Uterus (tissue), 4 donors: ENCODE measurements around the gene HTT-AS. TPM values are rescaled to one million over a fixed set of nuclear protein-coding genes. Genes with fewer than 3 reads are reported as not detected.

Experiments
- DNase-seq, 2 donors: peaks; one replicate each; pipeline ENCODE4 v3.0.0-alpha.2; 2019 to 2020
- H3K27ac ChIP-seq, 2 donors: fragments of 200-600 bp; sonication (generic); 1 replicate in 1 of 2; 2 replicates in 1 of 2; pipeline ENCODE4 v1.5.1; 2016 to 2018
- H3K27me3 ChIP-seq, 2 donors: fragments of 200-600 bp; sonication (generic); one replicate each; pipeline ENCODE4 v1.5.1; 2018 to 2019; ENCODE audit warnings: control low read depth in 1 of 2
- H3K36me3 ChIP-seq, 2 donors: fragments of 200-600 bp; sonication (generic); one replicate each; pipeline ENCODE4 v1.5.1; 2019; ENCODE audit warnings: control low read depth in 1 of 2
- H3K4me1 ChIP-seq, 2 donors: fragments of 200-600 bp; sonication (generic); one replicate each; pipeline ENCODE4 v1.5.1; 2018 to 2019; ENCODE audit warnings: control low read depth in 1 of 2
- H3K4me3 ChIP-seq, 2 donors: fragments of 200-600 bp; sonication (generic); 1 replicate in 1 of 2; 2 replicates in 1 of 2; pipeline ENCODE4 v1.5.1; 2018 to 2019; ENCODE audit warnings: mild to moderate bottlenecking in 1 of 2
- H3K9me3 ChIP-seq, 2 donors: fragments of 200-600 bp; sonication (generic); one replicate each; pipeline ENCODE4 v1.5.1; 2019; ENCODE audit warnings: control low read depth in 1 of 2
- POLR2A ChIP-seq, 2 donors: fragments of 450-650 bp; IDR thresholded peaks; one replicate each; pipeline ENCODE4 v1.6.1; 2016; ENCODE audit warnings: antibody characterized with exemption in 2 of 2, mild to moderate bottlenecking in 1 of 2, moderate library complexity in 1 of 2
- intact Hi-C: fragments of 100-400 bp; cut with DNase I; formaldehyde crosslinking; loops from one replicate; pipeline ENCODE4 v1.15.1; 2023; ENCODE audit warnings: low total_unique reads
- total RNA-seq, 4 donors: library from RNA; depleted of rRNA in 3 of 4; stranded (reverse); fragments of >200 nt in 3 of 4; gene quantifications; one replicate each; pipeline versions ENCODE4 v1.1.0 to v1.2.4, GENCODE V29; 2014 to 2023
- TF ChIP-seq, protein P1 (sequence below), 4 experiments: fragments of 200-600 bp in 2 of 4; fragments of 450-650 bp in 2 of 4; sonication (generic) in 2 of 4; IDR thresholded peaks; one replicate each; pipeline ENCODE4 v1.5.1; 2016 to 2019; ENCODE audit warnings: antibody characterized with exemption in 4 of 4, mild to moderate bottlenecking in 2 of 4, moderate library complexity in 1 of 4
- donor health status: DM: yes; HTN: yes; CAD: no.

Gene HTT-AS
- total RNA-seq, 4 donors from 2014 or later: not detected

DNA sequence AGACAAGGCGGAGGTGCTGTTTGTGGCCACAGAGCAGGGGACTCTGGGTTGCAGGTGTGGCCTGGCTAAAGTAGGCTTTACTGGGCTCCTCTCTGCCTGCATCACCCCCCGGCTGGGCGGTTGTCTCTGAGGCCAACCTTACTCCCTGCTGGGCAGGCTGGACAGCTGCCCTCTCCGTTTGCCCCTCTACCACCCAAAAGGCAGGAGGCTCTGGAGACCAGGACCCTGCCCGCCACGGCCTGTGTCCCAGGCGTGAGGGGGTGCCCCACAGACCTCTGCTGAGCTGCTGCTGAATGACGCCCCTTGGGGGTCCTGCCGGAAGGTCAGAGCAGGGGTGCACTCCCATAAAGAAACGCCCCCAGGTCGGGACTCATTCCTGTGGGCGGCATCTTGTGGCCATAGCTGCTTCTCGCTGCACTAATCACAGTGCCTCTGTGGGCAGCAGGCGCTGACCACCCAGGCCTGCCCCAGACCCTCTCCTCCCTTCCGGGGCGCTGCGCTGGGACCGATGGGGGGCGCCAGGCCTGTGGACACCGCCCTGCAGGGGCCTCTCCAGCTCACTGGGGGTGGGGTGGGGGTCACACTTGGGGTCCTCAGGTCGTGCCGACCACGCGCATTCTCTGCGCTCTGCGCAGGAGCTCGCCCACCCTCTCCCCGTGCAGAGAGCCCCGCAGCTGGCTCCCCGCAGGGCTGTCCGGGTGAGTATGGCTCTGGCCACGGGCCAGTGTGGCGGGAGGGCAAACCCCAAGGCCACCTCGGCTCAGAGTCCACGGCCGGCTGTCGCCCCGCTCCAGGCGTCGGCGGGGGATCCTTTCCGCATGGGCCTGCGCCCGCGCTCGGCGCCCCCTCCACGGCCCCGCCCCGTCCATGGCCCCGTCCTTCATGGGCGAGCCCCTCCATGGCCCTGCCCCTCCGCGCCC is 920 bp downstream of the HTT-AS start:
- no peak for DNase-seq
- Histone ChIP-seq H3K27me3 (no peaks in the 10 kb centered on the region), H3K36me3 (no peaks in the 10 kb centered on the region)

DNA sequence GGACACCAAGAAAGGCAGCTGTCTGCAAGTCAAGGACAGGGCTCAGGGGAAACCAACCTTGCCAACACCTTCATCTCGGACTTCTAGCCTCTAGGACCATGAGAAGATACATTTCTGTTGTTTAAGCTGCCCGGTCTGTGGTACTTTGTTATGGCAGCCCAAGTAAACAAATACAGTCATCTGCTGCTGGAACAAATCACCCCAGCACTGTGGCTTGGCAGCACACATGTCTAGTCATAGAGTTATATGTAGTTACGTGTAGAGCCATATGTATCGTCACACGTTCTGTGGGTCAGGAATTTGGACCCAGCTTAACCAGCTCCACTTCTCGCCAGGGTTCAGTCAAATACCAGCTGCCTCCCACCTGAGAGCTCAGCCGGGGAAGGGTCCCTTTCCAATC is 2.5 kb downstream of the HTT-AS start:
- DNase-seq: no peak
- intact Hi-C loops: no loop called here
- TF ChIP-seq, protein P1, sequence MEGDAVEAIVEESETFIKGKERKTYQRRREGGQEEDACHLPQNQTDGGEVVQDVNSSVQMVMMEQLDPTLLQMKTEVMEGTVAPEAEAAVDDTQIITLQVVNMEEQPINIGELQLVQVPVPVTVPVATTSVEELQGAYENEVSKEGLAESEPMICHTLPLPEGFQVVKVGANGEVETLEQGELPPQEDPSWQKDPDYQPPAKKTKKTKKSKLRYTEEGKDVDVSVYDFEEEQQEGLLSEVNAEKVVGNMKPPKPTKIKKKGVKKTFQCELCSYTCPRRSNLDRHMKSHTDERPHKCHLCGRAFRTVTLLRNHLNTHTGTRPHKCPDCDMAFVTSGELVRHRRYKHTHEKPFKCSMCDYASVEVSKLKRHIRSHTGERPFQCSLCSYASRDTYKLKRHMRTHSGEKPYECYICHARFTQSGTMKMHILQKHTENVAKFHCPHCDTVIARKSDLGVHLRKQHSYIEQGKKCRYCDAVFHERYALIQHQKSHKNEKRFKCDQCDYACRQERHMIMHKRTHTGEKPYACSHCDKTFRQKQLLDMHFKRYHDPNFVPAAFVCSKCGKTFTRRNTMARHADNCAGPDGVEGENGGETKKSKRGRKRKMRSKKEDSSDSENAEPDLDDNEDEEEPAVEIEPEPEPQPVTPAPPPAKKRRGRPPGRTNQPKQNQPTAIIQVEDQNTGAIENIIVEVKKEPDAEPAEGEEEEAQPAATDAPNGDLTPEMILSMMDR (IDR thresholded peaks at IDR 0.05): no peak
- TF ChIP-seq POLR2A (IDR thresholded peaks at IDR 0.05): no peak
- Histone ChIP-seq H3K4me1 (peaks cover 0 to 7% of the 10 kb centered on the region in 2 donors), H3K9me3 (no peaks in the 10 kb centered on the region), H3K27me3 (no peaks in the 10 kb centered on the region), H3K36me3 (no peaks in the 10 kb centered on the region), H3K27ac (no peak overlapping the region), H3K4me3 (no peak overlapping the region)

More for the DNA sequence above, 920 bp downstream of the HTT-AS start:
- Histone ChIP-seq H3K9me3 (no peaks in the 10 kb centered on the region), H3K4me1 (peaks cover 0 to 7% of the 10 kb centered on the region in 2 donors), H3K4me3 (peak overlapping the region; percentile 50 to 94), H3K27ac (peak overlapping the region; percentile 57 to 74)
- intact Hi-C loops: no loop called here
- peak in 1 of 2 donors; percentile 39 for TF ChIP-seq POLR2A (IDR thresholded peaks at IDR 0.05)
- TF ChIP-seq, protein P1 (IDR thresholded peaks at IDR 0.05): no peak

DNA sequence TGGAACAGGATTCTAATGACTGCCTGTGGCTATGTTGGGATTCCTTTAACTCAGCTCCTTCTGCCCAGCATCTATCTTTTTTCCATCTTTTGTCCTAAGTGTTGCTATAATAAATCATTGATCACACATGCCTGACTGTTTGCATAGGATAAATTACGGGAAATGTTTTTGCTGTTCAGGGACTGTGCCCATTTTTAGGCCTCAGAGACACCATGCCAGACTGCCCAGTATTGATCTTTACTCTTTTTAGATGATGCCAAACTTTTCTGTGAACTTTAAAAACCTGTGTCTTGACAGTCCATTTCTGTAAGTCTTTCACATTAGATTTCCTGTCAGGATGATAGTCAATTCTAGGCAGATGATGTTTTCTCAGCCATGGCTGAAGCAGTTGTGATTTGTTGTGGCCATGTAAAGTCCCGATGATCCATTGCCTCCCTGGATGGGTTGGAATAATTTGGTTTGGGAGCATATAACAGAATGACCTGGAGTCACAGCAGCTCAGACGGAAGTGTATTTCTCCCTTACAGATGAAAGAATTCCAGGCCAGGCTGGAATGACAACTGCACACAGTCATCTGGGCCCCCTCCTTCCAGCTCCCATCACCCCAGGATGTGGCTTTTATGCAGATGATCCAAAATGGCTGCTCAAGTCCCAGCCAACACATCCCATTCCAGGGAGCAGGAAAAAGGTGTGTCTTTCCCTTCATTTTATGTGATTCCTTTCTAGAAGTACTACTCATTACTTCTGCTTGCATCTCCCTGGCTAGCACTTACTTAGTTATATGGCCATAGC is 3.4 kb downstream of the HTT-AS start:
- no peaks in the 10 kb centered on the region for H3K27me3 ChIP-seq
- H3K4me3 ChIP-seq: no peak overlapping the region
- H3K36me3 ChIP-seq: no peaks in the 10 kb centered on the region
- DNase-seq: no peak
- TF ChIP-seq POLR2A (IDR thresholded peaks at IDR 0.05): no peak
- TF ChIP-seq, protein P1 (IDR thresholded peaks at IDR 0.05): no peak
- H3K9me3 ChIP-seq: no peaks in the 10 kb centered on the region
- peaks cover 0 to 4% of the 10 kb centered on the region in 2 donors for H3K4me1 ChIP-seq
- intact Hi-C loops: no loop called here
- H3K27ac ChIP-seq: no peak overlapping the region

DNA sequence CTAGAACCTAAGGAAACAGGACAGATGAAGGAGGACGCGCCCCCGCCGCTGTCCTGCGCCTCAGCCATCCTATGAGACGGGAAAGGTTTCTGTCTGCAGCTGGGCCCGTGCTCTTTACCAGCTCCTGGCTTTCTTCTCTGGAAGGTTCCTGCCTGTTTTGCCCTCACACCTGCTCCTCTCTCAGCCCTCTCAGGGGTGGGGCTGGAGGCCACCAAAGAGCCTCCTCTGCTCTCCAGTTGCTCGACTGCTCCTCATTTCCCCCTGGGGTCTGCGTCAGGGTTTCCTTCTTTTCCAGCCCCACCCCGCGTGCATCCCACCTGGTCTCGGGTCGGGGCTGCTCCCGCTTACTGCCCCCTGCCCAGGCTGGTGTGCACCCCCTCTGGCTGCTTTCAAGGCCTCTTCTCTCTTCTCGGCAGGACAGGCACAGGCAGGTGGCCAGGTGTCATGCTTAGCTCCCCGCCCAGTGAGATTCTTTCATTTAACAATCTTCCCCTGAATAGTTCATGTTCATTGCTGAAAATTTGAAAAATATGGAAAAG is 4.6 kb downstream of the HTT-AS start:
- H3K27ac ChIP-seq: no peak overlapping the region
- H3K4me3 ChIP-seq: no peak overlapping the region
- DNase-seq: no peak
- intact Hi-C loops: no loop called here
- H3K9me3 ChIP-seq: no peaks in the 10 kb centered on the region
- no peaks in the 10 kb centered on the region for H3K4me1 ChIP-seq
- TF ChIP-seq, protein P1 (IDR thresholded peaks at IDR 0.05): no peak
- no peak for TF ChIP-seq POLR2A (IDR thresholded peaks at IDR 0.05)
- no peaks in the 10 kb centered on the region for H3K27me3 ChIP-seq
- no peaks in the 10 kb centered on the region for H3K36me3 ChIP-seq
